Renal cortical epithelial cell (primary cell): ENCODE results near the gene LMO1. TPM values are rescaled to one million over a fixed set of nuclear protein-coding genes. Genes with fewer than 3 reads are reported as not detected.

Experiments
- DNase-seq: peaks from one replicate; pipeline ENCODE4 v3.0.0-alpha.2; 2011; ENCODE audit warnings: low read depth
- total RNA-seq: library from RNA; depleted of rRNA; stranded (reverse); fragments of >200 nt; gene quantifications from 2 replicates; pipeline ENCODE4 v1.2.3, GENCODE V29; 2014

The LMO1 gene
- total RNA-seq, 1 donor from 2014 or later = 0.40 TPM

DNA sequence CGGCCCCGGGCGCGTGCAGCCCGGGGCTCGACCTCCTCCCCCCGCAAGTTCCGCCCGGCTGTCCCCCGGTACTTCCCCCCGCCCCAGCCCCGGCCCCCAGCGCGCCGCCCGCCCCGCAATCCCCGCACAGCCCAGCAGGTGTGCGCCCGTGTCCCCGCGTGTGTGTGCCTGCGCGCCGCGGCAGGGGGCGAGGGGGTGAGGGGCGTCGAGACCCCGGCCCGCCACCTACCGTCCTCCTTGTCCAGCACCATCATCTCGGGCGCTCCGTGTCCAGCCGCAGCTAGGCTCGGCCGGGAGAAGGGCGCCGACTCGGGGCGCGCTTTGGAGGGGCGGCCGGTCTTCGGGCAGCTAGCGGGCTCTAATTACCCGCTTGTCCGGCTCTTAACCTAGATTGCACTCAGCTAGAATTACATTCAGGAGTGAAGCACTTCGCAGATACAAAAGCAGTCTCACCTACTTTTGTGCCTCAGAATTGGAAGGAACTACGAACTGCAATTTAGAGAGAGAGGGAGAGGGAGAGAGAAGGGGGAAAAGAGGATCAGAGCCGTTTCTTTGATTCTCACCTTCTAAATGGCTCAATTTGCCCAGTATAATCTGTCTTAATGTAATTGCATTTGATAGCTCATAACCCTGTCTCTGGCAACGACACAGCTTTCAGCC is 439 bp downstream of the LMO1 start:
- DNase-seq = no peak

DNA sequence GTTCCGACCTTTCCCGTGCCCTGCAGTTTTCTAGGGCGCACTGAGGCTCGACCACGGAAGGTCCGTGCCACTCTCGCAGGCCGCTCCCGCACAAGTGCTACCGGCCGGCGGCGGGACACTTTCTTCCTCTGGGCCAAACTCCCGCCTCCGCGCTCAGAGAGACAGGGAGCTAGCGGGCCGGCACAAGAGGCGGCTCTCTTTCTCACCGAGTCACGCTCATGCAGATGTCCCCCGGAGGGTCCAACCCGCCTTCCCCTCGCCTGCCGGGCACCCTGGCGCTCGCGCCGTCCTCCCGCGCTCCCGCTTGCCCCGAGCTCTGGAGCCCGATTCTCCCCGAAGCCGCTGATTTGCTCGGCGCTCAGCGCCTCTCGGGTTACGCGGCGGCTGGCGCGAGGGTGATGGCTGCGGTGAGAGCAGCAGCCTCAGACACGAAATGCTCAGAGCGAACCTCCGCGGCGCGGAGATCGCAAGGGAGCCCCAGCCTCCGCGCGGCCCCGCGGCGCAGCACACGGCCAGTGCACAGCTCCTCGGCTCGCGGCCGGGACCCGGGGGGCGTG is 1.0 kb downstream of the LMO1 start:
- DNase-seq = no peak

DNA sequence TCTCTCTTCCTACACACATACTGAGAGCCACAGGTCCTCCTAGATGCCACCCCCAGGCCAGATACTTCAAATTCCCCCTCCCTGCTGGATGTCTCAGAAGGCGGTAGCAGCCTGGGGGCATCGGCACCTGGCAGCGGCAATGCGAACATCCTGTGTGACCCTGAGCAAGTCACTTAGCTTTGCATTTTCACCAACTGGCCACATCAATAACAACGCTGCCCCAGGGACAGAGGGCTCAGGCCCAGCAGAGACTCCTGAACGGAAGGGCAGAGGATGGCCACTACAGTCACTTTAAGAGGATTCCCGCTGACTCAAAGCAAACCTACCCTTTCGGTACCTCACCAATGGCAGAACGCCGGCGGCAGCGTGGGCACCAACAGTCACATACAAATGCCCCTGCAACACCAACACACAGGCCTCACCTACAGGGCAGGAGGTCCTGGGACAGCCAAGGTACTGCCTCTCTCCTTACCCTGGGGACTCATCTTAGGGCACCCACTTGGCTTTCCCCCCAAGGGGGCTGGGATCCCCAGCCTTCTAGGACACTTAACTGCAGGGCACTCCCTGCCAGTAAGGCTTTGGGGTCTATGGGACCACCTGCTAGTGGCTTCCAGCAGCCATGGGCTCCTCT is 1.6 kb downstream of the LMO1 start:
- no peak for DNase-seq

DNA sequence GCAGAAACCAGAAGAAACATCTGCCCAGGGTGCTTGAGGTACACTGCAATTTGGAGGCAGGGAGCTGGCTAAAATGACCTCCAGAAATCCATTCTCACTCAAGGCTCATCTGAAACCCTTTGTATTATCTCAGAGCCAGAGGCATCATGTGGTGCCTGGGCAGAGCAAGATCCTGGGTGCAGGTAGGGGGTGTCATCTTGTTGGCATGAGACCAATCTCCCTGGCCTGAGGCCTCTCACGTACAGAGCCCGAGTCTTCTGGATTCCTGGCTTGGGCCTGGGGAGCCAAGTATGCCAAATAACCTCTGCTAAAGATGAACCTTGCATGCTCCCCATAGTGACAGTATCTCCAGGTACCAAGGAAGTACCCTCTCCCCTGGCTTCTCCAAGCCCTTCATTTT is 2.4 kb downstream of the LMO1 start:
- no peak for DNase-seq

DNA sequence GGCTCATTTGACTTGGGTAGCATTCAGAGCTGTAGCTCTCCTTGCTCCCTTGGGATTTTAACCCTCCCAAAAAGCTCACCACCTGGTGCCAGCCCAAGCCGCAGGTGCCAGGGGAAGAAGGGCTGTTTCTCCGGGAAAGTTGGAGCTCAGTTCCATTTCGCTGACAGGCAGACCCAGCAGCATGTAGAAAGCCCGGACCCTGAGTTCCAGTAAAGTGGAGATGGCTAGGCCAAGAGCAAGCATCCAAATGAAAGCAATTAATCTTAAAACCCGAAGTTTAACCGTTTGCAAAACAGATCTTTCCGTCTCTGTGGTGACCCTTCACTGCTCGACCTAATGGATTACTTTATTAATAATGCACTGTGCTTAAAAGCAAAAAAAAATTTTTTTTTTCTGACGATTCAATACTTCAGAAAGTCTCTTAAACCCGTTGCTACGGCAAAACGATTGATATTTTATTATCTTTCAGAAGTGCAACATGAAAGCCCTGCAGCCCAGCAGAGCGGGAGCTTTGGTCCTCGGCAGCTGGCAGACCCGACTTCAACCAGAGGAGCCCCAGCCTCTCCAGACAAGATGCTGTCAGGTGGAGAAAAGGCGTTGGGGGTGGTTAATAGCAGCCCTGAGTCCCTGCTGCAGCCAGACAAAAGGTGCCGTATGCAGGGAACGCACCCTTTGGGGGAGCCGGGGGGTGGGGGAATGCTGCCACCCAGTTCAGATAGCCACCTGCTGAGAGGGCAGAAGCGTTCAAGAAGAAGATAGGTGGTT is 3.3 kb downstream of the LMO1 start:
- DNase-seq = no peak

DNA sequence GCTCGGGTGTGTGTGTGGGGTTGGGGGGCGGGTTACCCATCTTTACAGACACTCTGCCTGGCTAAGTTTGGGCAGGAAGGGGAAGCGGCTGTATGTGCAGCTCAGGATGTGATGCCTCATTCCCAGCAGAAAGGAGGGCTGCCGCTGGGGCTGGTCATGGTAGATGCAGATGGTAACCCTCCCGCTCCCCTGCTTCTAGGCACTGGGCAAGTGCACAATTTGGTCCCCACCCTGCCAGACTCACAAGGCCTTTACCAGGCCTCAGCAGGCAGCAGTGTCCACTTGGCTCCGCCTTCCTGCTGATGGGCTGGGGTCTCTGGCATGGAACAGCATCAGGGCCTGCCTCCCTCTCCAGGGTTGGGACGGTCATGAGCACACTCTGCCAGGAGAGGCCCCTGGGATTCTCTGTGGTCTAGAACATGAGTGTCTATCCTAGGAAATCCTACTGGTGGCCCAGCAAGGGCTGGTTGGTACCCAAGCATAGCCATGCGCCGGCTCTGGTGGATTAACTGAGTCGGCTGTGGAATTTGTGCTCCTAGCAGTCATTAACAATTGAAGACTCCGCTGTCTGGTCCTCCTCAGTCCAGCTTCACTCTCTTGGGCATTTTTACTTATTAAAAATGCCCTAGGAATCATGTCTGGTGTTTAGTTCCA is 4.2 kb downstream of the LMO1 start:
- DNase-seq = no peak

DNA sequence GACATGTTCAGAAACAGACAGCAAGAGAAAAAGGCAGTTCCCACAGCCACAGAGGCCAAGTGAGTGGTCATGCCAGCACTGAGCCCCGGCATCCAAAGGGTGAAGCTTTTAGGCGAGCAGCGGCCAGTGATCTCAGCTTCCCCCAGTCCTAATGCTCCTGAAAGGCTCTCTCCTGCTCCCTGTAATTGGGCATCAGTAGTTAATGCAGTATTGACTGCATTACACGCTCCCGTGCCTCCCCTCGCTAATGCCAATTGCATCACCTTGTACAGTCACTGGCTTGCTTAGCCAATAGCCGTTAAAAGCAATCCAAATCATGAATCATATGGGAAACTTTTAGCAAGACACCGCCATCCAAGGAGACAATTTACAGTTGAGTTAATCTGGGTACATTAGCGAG is 4.9 kb downstream of the LMO1 start:
- peak; percentile 89 for DNase-seq

DNA sequence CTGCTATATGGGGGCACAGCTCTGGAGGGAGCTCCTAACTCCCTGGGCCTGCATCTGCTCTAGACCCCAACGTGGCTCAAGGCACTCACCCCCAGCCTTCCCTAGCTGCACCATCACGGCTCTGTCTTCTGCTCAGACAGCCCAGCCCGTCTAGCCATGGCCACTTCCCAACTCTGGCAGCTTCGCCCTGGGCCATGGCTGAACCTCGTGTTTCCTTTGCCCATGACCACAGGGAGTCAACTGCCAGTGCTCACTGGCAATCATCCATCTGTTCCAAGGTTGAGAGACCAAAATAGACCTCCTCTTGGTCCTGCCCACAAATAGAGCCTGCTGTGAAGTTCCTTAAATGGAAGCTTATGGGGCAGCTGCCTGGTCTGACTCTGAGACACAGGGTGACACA is 5.4 kb downstream of the LMO1 start:
- DNase-seq = no peak

DNA sequence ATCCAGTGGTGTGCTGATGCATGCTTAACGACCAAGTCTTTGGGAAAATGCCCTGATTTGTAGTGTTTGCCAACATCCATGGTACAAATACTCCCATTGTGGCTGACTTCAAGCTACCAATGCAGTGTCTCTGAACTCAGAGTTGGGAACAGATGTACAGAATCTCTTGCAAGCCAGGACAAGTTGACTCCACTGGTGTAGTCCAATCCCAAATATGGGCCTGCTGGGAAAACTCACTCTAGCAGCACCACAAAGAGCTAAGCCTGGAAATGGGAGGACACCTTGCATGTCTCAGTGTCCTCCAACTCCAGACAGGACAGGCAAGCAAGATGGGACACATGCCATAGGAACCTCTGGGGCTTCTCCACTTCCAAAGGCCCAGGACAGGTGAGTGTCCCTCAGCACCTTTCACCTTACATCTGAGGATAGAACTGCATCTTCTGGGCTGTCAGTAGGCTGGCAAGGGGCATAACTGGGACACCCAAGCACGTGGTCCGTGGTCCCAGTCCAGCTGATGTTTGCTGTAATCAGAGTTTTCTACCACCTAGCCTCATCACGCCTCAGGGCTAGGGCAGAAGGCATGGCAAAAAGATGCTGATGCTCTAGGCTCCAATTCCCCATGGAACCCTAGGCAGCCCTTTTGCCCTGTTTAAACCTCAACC is 6.5 kb downstream of the LMO1 start:
- no peak for DNase-seq

DNA sequence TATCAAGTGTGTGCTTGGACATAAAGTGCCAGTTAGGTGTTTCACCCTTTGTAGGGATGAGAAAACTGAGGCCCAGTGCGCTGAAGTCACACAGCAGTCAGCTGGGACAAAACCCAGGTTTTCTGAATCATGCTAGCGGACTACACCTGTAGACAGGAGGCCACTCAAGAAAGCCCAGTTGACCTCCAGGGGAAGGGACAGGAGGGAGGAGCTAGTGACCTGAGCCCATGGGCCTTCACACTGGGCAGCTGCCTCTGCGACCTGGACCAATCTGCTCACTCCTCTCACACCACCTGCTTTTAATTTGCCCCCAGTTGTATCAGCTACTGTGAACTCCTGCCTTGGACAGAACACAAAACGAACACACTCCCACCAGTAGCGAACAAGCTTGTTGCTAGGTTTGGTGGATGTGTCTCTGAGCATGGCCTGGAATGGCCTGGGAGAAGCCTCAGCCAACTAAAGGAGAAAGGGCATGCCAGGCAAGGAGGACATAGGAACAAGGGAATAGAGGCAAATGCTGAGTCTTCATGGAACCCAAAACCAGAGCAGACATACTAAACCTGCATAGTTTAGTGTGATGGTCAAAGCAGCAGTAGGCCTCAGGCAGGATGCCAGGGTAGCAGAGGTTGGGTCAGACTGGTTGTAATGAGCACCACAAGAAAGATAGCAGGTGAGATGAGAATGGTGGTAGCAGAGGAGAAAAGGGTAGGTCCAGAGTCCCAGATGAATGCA is 7.2 kb downstream of the LMO1 start:
- no peak for DNase-seq

DNA sequence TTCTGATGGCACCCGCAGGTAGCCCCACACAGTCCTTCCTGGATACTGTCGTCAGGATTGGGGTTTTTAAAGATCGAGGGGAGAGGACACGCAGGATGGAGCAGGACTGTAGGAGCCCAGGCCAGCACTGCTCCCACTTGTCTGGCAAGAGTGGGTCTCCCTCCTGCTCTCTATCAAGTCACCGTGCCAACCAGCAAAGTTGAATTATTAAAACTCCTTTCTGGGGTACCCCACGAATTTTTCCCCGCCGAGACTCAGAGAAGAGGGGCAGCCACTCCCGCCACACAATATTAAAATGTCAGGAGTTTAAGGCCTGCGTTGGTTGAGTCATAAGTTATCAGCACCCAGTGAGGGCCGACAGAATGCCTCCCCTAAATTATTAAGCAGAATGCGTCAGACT is 10.1 kb downstream of the LMO1 start:
- no peak for DNase-seq

DNA sequence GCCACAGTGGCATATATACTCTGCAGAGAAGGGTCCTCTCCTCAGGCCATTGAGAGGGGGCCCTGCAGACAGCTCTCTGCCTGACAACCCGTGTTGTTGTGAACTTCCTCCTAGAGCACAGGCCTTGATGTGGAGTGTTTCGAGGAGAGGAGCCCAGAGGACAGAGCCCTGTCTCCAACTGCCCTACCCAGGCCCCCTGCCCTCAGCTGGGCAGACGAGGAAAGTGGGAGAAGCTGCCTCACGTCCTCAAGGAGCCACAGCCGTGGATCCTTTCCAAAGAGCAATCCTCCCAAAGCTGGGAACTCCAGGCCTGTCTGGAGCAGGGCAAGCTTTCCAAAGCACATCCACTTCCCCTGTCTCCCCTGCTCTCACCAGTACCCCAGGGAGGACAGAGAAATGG is 10.7 kb downstream of the LMO1 start:
- DNase-seq = no peak

DNA sequence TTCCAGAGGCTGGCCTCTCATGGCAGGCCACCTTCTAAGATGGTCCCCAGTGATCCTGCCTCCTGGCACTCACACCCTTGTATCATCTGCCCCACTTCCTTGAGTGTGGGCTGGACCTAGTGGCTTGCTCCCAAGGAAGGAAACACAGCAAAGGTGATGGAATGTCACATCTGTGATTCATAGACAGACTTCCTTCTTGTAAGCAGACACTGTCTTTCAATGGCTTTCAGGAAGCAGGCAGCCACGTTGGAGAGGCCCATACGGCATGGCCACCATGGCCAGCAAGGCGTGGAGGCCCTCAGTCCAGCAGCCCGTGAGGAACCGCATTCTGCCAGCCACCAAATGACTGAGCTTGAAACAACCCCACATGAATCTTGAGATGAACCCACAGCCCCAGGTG is 11.3 kb downstream of the LMO1 start:
- DNase-seq = peak; percentile 49

DNA sequence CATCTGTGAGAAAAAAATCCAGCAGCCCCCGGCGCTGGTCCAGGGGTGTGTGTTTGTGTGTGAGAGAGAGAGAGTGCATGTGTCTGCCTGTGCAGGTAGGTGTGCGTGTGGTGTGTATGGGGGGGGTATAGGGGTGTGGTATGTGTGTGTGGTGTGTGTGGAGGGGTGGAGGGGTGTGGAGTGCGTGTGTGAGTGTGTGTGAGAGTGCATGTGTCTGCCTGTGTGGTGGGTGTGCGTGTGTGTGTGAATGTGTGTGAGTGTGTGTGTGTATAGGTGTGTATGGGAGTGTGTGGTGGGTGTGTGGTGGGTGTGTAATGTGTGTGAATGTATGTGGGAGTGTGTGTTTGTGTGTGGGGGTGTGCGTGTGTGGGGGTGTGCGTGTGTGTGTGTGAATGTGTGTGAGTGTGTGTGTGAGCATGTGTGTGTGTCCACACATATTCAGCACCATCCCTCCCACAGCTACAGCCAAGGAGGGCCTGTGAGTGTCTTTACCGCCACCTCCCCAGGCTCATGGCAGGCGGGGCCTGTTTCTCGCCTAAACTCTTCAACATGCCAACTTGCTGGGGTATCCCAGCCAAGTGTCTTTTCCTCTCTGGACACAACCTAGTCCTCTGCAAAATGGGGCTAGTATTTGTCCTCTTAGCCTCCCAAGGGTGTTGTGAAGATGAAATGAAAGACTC is 11.9 kb downstream of the LMO1 start:
- no peak for DNase-seq

DNA sequence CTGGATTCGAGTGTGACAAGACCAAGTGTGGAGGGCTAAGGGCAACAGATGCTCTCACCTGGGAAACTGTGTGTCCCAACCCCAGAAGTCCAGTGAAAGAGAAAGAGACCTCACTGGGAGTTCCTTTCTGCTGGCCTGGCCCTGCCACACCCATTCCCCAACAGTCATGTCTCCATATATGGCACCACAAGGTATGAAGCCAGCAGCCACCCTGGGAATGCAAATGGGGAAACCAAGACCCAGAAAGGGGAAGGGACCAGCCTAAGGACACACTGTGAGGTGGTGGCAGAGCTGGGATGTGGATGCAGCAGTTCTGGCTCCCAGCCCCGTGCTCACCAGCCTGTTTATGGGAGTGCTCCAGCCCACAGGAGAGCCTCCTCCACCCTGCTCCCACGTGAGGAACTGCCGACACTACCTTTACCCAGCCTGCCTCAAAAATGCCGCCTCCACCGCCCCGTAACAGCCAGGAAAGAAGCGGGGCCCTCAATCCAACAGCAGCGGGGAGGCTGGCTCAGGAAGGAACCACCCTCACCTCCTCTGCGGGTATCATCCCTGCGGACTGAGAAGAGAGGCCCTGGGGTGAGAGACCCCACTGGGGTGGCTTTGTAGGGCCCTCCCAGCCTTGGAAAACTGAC is 12.6 kb downstream of the LMO1 start:
- DNase-seq = no peak

DNA sequence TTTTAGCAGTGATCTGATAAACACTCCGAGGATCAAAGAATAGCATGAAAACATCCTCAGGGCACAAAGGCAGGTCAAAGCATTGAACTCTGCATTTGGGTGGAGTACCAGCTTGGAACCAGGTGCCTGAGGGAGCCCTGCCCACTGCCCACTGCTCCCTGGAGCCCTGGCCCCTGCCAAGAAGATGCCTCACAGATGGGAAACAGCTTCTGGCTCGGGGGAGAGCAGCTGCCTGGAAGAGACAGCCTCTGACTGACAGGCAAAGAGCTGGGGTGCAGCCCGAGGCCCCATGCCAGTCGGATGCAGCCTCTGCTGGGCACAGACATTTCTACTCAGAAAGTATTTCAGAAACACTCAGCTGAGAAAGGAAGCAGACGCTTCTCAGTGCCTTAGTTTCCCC is 13.2 kb downstream of the LMO1 start:
- DNase-seq = no peak

DNA sequence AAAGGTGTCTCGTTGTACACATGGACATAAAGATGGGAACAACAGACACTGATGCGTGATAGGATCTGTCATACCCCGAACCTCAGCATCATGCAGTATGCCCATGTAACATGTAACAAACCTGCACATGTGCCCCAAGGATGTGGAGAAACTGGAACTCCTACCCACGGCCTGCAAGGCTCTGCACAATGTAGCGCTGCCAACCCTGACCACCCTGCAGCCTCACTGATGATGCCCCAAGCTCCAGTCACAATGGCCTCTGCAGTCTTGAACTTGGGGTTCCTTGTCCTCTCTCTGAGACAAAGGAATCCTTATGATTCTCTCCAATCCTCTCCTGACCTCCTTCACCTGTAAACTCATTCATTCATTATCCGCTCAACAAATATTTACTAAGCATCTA is 14.2 kb downstream of the LMO1 start:
- DNase-seq = no peak

DNA sequence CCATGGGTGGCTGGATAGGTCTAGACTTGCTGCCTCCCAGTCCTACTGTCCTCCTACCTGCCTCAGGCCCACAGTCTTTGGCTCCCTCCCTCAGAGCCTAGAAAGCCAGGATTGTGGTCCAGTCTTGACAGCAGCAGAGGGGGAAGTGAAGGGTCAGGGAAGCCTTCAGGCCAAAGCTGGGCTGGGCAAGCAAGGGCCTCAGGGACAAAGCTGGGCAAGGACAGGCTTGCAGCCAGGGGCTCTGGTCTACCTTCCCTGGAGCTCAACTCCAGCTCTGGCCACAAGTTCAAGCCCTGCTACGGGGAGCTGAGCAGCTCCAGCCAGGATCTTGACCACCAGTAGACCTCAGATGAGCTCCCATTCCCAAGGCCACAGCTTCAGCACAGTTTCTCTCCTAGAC is 14.9 kb downstream of the LMO1 start:
- no peak for DNase-seq

DNA sequence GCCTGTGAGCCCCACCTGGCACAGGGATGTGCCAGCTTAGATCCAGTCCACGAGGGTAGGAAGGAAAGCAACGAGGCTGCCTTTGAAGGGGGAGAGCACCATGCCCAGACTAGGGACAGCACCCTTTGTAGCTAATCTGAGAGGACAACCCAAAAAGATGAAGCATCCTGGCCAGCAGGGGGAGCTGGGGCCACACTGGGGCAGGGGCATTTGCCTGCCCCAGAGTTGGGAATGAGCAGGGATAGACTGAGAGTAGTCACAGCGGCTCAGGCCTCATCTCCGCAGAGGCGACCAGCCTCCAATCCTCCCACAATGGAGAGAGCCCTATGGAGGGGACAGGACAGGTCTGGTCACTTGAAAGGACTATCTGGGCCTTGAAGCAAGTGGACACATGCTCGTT is 16.4 kb downstream of the LMO1 start:
- no peak for DNase-seq

DNA sequence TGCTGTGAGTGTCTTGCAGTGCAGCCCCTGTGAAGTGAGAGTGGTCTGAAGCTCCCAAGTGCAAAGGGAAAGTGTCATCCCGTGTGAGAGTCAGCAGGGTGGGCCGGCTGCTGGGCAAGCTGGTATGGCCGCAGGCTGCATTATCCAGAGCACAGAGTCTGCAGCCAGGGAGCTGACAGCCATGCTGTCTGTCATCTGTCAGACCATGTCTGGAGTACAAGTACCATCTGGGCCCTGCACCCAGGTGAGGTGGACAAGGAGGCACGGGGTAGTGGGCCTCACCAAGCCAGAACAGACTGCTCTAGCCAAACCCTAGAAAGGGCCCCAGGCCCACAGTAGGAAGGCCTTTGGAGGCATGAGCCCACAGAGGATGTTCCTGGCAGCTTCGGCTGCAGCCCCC is 20.2 kb downstream of the LMO1 start:
- no peak for DNase-seq
